Spleen (tissue), 11 donors: ENCODE measurements around the gene FNBP1. TPM values are rescaled to one million over a fixed set of nuclear protein-coding genes. Genes with fewer than 3 reads are reported as not detected.

Source experiments
- DNase-seq: peaks from one replicate; pipeline ENCODE4 v3.0.0-alpha.2; 2020
- H3K27ac ChIP-seq, 8 donors: fragments of 200-600 bp; sonication (generic) in 7 of 8; 1 replicate in 4 of 8; 2 replicates in 4 of 8; pipeline versions ENCODE4 v1.5.0 to v1.8.0; 2016 to 2021; ENCODE audit warnings: inconsistent platforms in 4 of 8, mild to moderate bottlenecking in 4 of 8, moderate library complexity in 1 of 8
- H3K27me3 ChIP-seq, 7 donors: fragments of 200-600 bp; sonication (generic) in 6 of 7; replicated peaks in 1 of 7; 1 replicate in 4 of 7; 2 replicates in 3 of 7; pipeline versions ENCODE4 v1.5.0 to v1.8.0; 2016 to 2021; ENCODE audit warnings: inconsistent platforms in 3 of 7, mild to moderate bottlenecking in 1 of 7
- H3K36me3 ChIP-seq, 6 donors: fragments of 200-600 bp; sonication (generic) in 5 of 6; 1 replicate in 4 of 6; 2 replicates in 2 of 6; pipeline versions ENCODE4 v1.5.0 to v1.8.0; 2016 to 2021; ENCODE audit warnings: inconsistent platforms in 2 of 6
- H3K4me1 ChIP-seq, 6 donors: fragments of 200-600 bp; sonication (generic) in 5 of 6; 1 replicate in 3 of 6; 2 replicates in 3 of 6; pipeline versions ENCODE4 v1.5.0 to v1.8.0; 2016 to 2021; ENCODE audit warnings: inconsistent platforms in 3 of 6
- H3K4me3 ChIP-seq, 8 donors: fragments of 200-600 bp; sonication (generic) in 7 of 8; 1 replicate in 4 of 8; 2 replicates in 4 of 8; pipeline versions ENCODE4 v1.5.0 to v1.8.0; 2016 to 2021; ENCODE audit warnings: inconsistent platforms in 4 of 8, mild to moderate bottlenecking in 4 of 8, moderate library complexity in 2 of 8
- H3K9me3 ChIP-seq, 8 donors: fragments of 200-600 bp; sonication (generic) in 7 of 8; 1 replicate in 4 of 8; 2 replicates in 4 of 8; pipeline versions ENCODE4 v1.5.0 to v1.8.0; 2016 to 2021; ENCODE audit warnings: inconsistent platforms in 4 of 8
- CTCF ChIP-seq, 11 experiments: fragments of 200-600 bp in 7 of 11; fragments of 450-650 bp in 4 of 11; sonication (generic) in 4 of 11; IDR thresholded peaks in 8 of 11; conservative IDR thresholded peaks in 3 of 11; 1 replicate in 7 of 11; 2 replicates in 4 of 11; pipeline versions ENCODE4 v1.4.0 to v1.8.0; 2016 to 2021; ENCODE audit warnings: antibody characterized with exemption in 11 of 11, inconsistent platforms in 4 of 11, mild to moderate bottlenecking in 1 of 11
- POLR2A ChIP-seq, 3 donors: fragments of 450-650 bp; IDR thresholded peaks; one replicate each; pipeline ENCODE4 v1.5.1; 2017; ENCODE audit warnings: antibody characterized with exemption in 3 of 3, mild to moderate bottlenecking in 1 of 3
- POLR2AphosphoS5 ChIP-seq, 3 donors: sonication (generic); formaldehyde crosslinking; IDR thresholded peaks; one replicate each; pipeline ENCODE4 v1.5.1; 2017; ENCODE audit warnings: antibody characterized with exemption in 3 of 3
- WGBS, 5 donors: extraction: QIAGEN DNeasy Blood & Tissue Kit in 3 of 5; methylation state at CpG; one replicate each; pipeline versions ENCODE4 v1.1.5 to v1.1.7; 2013 to 2018; 5-methylcytosine and 5-hydroxymethylcytosine counted together
- intact Hi-C: fragments of 100-400 bp; cut with DNase I; formaldehyde crosslinking; loops from one replicate; pipeline ENCODE4 v1.15.0; 2023; ENCODE audit warnings: low total_unique reads
- polyA plus RNA-seq, 3 donors: library from polyadenylated mRNA; stranded (reverse); fragments of 200-250 nt; gene quantifications; one replicate each; pipeline ENCODE4 v1.2.1, GENCODE V29; 2013
- total RNA-seq, 7 donors: library from RNA; depleted of rRNA in 3 of 7; stranded (reverse); fragments of >200 nt in 3 of 7; fragmentation: NEBNext Ultra II Directional in 4 of 7; extraction: Animal tissue kit (Norgen Biotek cat#: 25700) in 4 of 7; gene quantifications; one replicate each; pipeline versions ENCODE4 v1.1.0 to v1.2.1, GENCODE V29; 2016 to 2021
- donor health status: healthy with polysubstance abuse.
- donor health status: DM: no; HTN: no; CAD: no; lungs with moderate emphysema.
- donor health status: DM: no; HTN: no; CAD: no.
- donor health status: Bipolar disorder and iron deficiency.
- donor health status: healthy.
- donor health status: DM: no; HTN: no; CAD: no.
- donor health status: DM: yes; HTN: yes; CAD: no.

The FNBP1 gene
- total and polyA plus RNA-seq, 10 donors, result 40.6 to 156 (median 146) TPM

- Histone ChIP-seq H3K27me3 (no peaks in the 10 kb centered on the region), H3K4me3 (peak overlapping the region in 7 of 8 donors; percentile 10 to 92 (median 75)), H3K9me3 (no peaks in the 10 kb centered on the region), H3K27ac (peak overlapping the region; percentile 32 to 99 (median 98)), H3K36me3 (peaks cover 0 to 7% (median 0%) of the 10 kb centered on the region in 6 donors), H3K4me1 (peaks cover 33 to 88% (median 80%) of the 10 kb centered on the region in 6 donors)
- TF ChIP-seq CTCF (IDR thresholded peaks at IDR 0.05 in 8 of 11, conservative IDR thresholded peaks at IDR 0.05 in 3 of 11), result no peak
- TF ChIP-seq POLR2A (IDR thresholded peaks at IDR 0.05), result peak in 1 of 3 donors; percentile 42
- TF ChIP-seq POLR2AphosphoS5 (IDR thresholded peaks at IDR 0.05), result peak in 2 of 3 donors; percentile 0 to 52
- 12 to 39% (median 24%) methylated on average over 6 of the region's 6 CpGs for WGBS, 5 donors
- intact Hi-C loops, result loop anchor here (5.0 to 10.0 kb wide), 2 partner anchors 55 to 152 kb away; no protein-coding TSS in a partner anchor
- no peak for DNase-seq
Measured at GRCh38 chr9:130039528-130040147, 3.4 kb downstream of the FNBP1 start.

DNA sequence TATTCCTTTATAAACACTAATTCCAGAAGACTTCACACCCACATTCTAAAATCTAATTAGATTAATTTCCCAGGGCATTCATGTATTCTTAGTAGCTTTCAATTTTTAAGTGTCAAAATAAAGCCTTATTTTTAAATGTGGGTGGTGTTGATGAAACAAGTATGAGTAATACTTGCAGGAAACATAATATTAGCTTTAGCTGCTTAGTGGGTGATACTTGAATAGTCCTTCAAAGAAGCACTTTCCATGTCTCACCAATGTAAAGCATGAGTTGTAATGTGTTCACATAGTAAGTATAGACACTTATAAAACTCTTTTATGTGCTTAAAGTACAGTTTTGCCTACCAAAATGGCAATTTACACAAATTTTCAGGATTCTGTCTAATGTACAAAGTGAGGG lies 6.9 kb downstream of the FNBP1 start:
- DNase-seq, result no peak
- Histone ChIP-seq H3K9me3 (no peaks in the 10 kb centered on the region), H3K4me3 (peak overlapping the region in 1 of 8 donors; percentile 49), H3K27me3 (no peaks in the 10 kb centered on the region), H3K27ac (peak overlapping the region; percentile 2 to 99 (median 73)), H3K36me3 (peaks cover 0 to 7% (median 0%) of the 10 kb centered on the region in 6 donors), H3K4me1 (peaks cover 48 to 99% (median 93%) of the 10 kb centered on the region in 6 donors)
- intact Hi-C loops, result loop anchor here (10.0 kb wide), 1 partner anchor 51 kb away; no protein-coding TSS in a partner anchor
- no peak for TF ChIP-seq CTCF (IDR thresholded peaks at IDR 0.05 in 8 of 11, conservative IDR thresholded peaks at IDR 0.05 in 3 of 11)

DNA sequence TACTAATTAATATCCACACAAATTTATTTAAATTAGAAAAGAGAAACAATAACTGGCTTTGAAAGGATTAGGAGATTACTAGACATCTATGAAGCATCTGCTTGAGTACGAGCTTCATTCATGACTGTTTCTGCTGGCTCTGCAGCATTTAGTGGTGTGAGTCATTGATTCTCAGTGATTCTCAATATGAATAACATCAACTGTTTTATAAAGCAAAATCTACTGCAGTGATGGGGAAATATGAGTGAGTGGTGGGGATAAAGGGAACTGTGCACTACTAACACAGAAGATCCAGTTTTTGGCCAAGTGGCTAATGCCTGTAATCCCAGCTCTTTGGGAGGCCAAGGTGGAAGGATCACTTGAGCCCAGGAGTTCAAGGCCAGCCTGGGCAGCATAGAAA lies 8.4 kb downstream of the FNBP1 start:
- DNase-seq, result no peak
- H3K36me3 ChIP-seq, result peaks cover 0 to 7% (median 0%) of the 10 kb centered on the region in 6 donors
- TF ChIP-seq POLR2A (IDR thresholded peaks at IDR 0.05), result no peak
- TF ChIP-seq POLR2AphosphoS5 (IDR thresholded peaks at IDR 0.05), result no peak
- TF ChIP-seq CTCF (IDR thresholded peaks at IDR 0.05 in 8 of 11, conservative IDR thresholded peaks at IDR 0.05 in 3 of 11), result no peak
- no peaks in the 10 kb centered on the region for H3K9me3 ChIP-seq
- peaks cover 63 to 99% (median 95%) of the 10 kb centered on the region in 6 donors for H3K4me1 ChIP-seq
- H3K27me3 ChIP-seq, result no peaks in the 10 kb centered on the region
- intact Hi-C loops, result loop anchor here (10.0 kb wide), 1 partner anchor 50 kb away; no protein-coding TSS in a partner anchor
- peak overlapping the region in 1 of 8 donors; percentile 8 for H3K4me3 ChIP-seq
- peak overlapping the region in 6 of 8 donors; percentile 15 to 99 (median 98) for H3K27ac ChIP-seq
- 46 to 63% (median 53%) methylated on average over 1 of the region's 1 CpG for WGBS, 5 donors

DNA sequence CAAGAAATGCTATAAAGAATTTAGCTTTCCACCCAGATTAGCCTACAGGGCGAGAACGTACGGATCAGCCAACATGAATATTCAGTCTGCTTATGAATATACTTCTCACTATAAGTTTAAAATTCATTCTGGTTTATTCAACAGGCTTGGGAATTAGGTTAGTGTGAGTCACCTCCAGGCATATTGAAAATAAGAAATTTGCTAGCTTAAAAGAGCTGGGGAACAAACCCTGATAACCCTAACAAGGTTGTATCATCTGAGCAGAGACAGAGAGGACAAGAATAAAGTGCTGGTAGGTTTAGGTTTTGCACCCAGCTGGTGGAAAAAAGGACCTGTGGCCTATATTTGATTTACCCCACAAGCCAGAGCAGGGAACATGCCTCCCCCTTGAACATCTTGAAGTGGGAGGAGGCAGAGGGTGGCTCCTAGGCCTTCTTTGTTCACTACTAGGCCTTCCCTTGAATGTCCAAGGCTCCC lies 12.3 kb downstream of the FNBP1 start:
- H3K4me3 ChIP-seq, result no peak overlapping the region
- H3K36me3 ChIP-seq, result peaks cover 0 to 12% (median 0%) of the 10 kb centered on the region in 6 donors
- no peak for DNase-seq
- intact Hi-C loops, result loop anchor here (10.0 kb wide), 1 partner anchor 46 kb away; no protein-coding TSS in a partner anchor
- no peaks in the 10 kb centered on the region for H3K9me3 ChIP-seq
- H3K27ac ChIP-seq, result peak overlapping the region in 6 of 8 donors; percentile 13 to 76 (median 64)
- WGBS, 5 donors, result 63 to 85% (median 81%) methylated on average over 3 of the region's 3 CpGs
- H3K27me3 ChIP-seq, result no peaks in the 10 kb centered on the region
- peaks cover 65 to 100% (median 98%) of the 10 kb centered on the region in 6 donors for H3K4me1 ChIP-seq
- TF ChIP-seq POLR2A (IDR thresholded peaks at IDR 0.05) (no peak), CTCF (IDR thresholded peaks at IDR 0.05 in 8 of 11, conservative IDR thresholded peaks at IDR 0.05 in 3 of 11) (no peak), POLR2AphosphoS5 (IDR thresholded peaks at IDR 0.05) (no peak)
